GM23248 (cell line): ENCODE measurements around the gene NUDT22.

Experiments
- EZH2 ChIP-seq: fragments of 200-600 bp; sonication (generic); IDR thresholded peaks from 2 replicates; pipeline ENCODE4 v1.6.1; 2018; ENCODE audit warnings: antibody characterized with exemption, mild to moderate bottlenecking; ENCODE audit not compliant: insufficient read depth, poor library complexity, severe bottlenecking
- EZH2phosphoT487 ChIP-seq: fragments of 200-600 bp; sonication (generic); IDR thresholded peaks from 2 replicates; pipeline ENCODE4 v1.6.1; 2018; ENCODE audit warnings: antibody characterized with exemption, moderate library complexity, mild to moderate bottlenecking, low read depth; ENCODE audit not compliant: insufficient read depth

DNA sequence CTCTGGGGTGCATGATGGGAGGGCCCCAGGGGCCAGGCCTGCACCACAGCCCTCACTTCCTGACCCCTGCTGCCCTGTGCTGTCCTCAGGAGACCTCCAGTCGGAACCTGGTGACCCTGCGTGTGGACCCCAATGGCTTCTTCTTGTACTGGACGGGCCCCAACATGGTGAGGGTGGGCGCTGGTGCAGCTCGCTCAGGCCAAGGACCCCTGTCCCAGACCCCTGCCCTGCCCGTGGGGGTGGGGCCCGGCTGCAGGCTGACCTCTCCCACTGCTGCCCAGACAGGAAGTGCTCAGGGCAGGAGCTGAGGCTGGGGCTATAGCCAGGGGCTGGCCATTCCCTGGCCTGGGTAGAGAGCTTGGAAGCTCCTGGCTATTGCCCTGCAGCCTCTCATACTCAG lies 28.3 kb downstream of the NUDT22 start:
- TF ChIP-seq EZH2 (no peak), EZH2phosphoT487 (no peak)
